Caki2 (cell line): ENCODE measurements around the gene VGLL1. TPM values are rescaled to one million over a fixed set of nuclear protein-coding genes. Genes with fewer than 3 reads are reported as not detected.
A peak's percentile ranks its signal among the peaks of the same experiment; 100 is the strongest.

ENCODE experiments used
- DNase-seq: peaks from one replicate; pipeline ENCODE4 v3.0.0-alpha.2; 2015; ENCODE audit warnings: low read depth
- in situ Hi-C: cut with HindIII; loops from 2 replicates; pipeline ENCODE4 v1.10.0; 2016; ENCODE audit warnings: low sequenced_read_pairs, low pct_unique_long_range_greater_than_20kb, mixed read lengths
- total RNA-seq: library from RNA; depleted of rRNA; stranded (reverse); fragments of >200 nt; shearing (Covaris generic); gene quantifications from 2 replicates; pipeline ENCODE4 v1.2.3, GENCODE V29; 2014; ENCODE audit warnings: low replicate concordance

Gene VGLL1
- total RNA-seq, 1 experiment from 2014 or later = not detected

DNA sequence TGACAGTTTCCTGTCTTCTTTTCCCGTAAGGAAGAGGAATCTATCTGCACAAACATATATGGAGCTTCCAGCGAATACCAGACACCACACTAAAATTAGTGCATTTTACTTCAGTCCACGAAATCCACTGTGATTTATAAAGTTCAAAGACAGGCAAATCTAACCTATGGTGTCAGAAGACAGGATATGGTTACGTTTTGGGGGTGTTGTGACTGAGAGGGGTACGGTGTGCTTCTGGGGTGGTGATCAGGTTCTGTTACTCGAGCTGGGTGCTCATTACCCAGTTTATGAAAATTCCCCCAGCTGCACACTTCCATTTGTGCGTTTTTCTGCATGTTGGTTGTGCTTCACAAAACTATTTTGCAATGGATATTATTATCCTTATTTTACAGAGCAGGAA lies 10.3 kb downstream of the VGLL1 start:
- DNase-seq = no peak
- in situ Hi-C loops = no loop called here

GRCh38 chrX:136546371-136546781 lies 14.4 kb downstream of the VGLL1 start:
- in situ Hi-C loops = no loop called here

GRCh38 chrX:136549226-136549625 lies 17.2 kb downstream of the VGLL1 start:
- in situ Hi-C loops = no loop called here
- DNase-seq = no peak

More at GRCh38 chrX:136546371-136546781, 14.4 kb downstream of the VGLL1 start:
- DNase-seq = no peak

DNA sequence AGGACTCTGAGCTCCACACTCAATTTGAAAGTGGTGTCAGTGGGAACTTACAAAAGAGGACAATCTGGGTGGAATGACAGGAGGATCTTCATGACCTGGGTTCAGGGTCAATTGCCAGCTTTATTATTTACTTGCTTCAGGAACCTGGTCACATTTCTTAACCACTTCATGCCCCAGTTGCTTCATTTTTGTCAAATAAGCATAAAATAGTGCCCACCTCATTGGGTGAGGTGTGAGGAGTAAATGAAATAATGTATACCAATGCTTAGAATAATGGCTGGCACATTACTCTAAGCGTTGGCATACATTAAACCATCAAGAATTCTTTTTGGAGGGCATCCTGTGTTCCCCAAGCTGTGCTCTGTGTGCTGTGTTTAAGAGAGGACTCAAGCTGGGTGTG lies 19.4 kb downstream of the VGLL1 start:
- in situ Hi-C loops = no loop called here

GRCh38 chrX:136555694-136556093 lies 23.7 kb downstream of the VGLL1 start:
- in situ Hi-C loops = no loop called here
- no peak for DNase-seq

More for the DNA sequence above, 19.4 kb downstream of the VGLL1 start:
- DNase-seq = no peak

GRCh38 chrX:136572030-136572429 lies 40.0 kb downstream of the VGLL1 start:
- in situ Hi-C loops = no loop called here

DNA sequence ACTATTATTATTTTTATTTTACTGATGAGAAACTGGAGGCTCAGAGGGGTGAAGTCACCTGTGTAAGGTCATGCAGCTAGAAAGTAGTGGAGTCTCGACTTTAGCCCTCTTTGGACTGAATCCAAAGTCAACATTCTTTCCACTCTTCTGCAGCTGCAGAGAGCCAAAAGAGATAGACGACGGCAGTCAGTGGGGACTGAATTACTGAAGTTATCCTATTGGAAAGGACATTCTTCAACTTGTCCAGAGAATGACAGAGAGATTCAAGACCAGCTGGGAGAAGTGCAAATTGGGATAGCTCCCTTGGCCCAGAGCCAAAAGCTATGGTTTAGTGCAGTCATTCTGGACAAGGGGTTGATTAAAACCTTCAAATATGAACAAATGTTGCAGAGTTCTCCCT lies 42.5 kb downstream of the VGLL1 start:
- peak; percentile 19 for DNase-seq
- in situ Hi-C loops = no loop called here

More at GRCh38 chrX:136572030-136572429, 40.0 kb downstream of the VGLL1 start:
- no peak for DNase-seq

GRCh38 chrX:136577552-136577951 lies 45.5 kb downstream of the VGLL1 start:
- peak; percentile 29 for DNase-seq
- in situ Hi-C loops = no loop called here

- no peak for DNase-seq
- in situ Hi-C loops = no loop called here
Measured at GRCh38 chrX:136580316-136580715, 48.3 kb downstream of the VGLL1 start.

GRCh38 chrX:136582624-136583023 lies 50.6 kb downstream of the VGLL1 start:
- in situ Hi-C loops = no loop called here
- DNase-seq = no peak

DNA sequence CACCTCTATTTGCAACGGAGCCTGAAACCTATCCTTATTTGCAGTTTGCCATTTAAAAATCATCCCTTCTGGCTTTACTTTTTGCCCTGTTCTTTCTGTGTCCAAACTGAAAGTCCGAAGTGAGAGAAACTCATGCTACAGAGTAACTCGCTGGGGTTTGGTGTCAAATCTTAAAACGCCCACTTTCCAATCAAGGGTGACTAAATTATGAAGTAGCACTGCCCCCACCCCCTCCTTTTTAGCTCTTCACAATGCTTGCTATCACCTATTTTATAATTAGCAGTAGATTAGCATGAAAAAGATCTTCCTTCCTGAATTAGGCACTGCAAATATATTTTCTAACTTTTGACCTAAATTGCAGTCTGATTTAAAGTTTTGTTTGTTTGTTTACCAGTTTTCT lies 52.5 kb downstream of the VGLL1 start:
- in situ Hi-C loops = no loop called here
- DNase-seq = no peak

- in situ Hi-C loops = no loop called here
Measured at GRCh38 chrX:136585262-136585661, 53.2 kb downstream of the VGLL1 start.

DNA sequence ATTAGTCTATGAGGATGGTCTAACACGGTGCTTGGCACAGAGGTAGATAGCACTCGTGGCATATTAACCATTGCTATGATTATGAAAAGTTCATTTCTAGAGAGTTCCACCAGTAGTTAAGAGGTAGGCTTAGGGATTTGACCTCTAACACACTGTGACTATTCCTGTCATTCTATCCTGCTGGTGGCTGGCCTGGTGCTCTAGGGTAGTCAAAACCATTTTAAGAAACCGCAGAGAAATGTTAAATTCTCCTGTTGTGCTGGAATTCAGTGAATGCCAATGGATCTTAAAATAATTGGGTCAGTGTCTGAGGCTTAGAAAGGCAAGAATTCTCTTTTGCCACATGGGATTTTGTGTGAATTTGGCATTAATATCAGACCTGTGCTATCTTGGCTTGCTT lies 53.9 kb downstream of the VGLL1 start:
- in situ Hi-C loops = no loop called here
- DNase-seq = no peak

More at GRCh38 chrX:136585262-136585661, 53.2 kb downstream of the VGLL1 start:
- DNase-seq = no peak

DNA sequence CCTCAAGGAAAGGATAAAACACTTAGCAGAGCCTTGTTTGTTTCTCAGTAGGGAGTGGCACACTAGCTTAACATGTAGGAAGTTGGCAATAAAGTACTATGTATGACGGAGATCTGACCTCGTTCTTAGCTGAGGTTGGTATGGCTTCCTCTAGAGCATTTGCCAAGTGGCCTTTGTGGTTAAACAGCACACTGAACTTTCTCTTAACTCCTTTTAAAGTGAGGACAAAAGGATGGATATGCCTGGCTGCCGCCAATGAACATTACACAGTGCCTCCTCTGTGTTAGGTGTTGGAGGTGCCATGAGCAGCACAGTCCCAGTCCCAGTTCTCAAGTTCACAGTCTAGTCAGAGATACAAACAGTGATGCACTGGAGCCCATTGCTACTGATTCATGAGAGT lies 54.4 kb downstream of the VGLL1 start:
- in situ Hi-C loops = no loop called here
- DNase-seq = no peak

- in situ Hi-C loops = no loop called here
- no peak for DNase-seq
Measured at GRCh38 chrX:136587532-136587931, 55.5 kb downstream of the VGLL1 start.

DNA sequence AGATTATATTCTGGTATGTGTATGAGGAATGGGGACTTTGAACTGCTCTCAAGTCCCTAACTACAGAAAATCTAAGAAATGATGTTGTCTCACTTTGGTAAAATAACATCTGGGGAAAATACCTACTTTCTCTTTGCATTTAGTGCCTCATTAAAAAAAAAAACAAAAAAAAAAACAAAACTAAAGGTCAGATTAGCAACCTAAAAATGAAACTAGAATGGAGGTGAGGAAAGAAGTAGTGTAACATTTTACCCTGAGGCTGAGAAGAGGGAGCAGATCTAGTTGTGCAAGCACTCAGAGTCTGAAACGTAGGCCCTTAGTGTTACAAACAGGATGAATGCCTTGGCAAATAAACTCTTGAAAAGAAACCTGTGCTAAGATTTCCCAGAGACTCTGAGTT lies 56.0 kb downstream of the VGLL1 start:
- in situ Hi-C loops = no loop called here
- no peak for DNase-seq

DNA sequence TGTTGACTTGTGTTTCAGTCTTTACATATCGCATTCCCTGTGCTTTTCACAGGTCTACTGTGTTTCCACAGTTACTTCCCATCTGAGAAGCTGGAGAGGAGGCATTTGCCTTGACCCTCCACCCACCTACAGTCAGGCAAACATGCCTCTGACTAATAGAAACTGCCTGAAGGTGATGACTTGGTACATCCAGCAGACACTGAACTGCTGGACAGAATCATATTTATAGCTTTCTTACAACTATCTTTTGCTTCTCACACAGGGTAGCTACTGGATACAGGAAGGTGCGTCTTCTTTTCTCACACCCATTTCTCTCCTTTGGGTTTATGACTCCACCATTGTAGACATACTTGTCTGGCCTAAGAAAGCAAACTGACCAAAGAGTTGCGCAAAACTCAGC lies 58.0 kb downstream of the VGLL1 start:
- in situ Hi-C loops = no loop called here
- peak; percentile 0 for DNase-seq

DNA sequence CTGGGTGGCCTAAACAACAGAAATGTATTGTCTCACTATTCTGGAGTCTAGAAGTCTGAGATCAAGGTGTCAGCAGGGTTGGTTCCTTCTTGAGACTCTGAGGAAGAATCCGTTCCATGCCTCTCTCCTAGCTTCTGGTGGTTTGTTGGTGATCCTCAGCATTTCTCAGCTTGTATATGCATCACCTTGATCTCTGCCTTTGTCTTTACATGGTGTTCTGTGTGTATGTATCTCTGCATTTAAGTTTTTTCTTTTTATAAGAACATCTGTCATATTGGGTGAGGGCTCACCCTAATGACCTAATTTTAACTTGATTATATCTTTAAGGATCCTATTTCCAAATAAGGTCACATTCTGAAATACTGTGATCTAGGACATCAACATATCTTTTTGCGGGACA lies 65.3 kb downstream of the VGLL1 start:
- in situ Hi-C loops = no loop called here
- no peak for DNase-seq

DNA sequence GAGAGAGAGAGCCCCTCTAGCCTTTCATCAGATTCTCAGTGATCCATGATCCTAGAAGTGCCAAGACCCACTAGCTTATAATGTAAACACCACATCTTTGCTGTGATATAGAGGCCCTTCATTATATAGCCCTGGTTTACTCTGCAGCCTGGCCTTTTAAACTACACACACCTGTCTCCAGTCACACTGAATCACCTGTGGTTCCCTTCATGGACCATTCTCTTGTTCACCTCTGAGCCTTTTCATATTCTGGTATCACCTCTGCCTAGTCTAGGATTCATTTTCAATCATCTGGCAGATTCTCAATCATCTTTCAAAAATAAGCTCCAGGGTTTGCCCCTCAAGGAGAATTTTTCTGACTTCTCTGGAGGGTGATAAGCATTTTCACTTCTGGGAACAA lies 65.9 kb downstream of the VGLL1 start:
- no peak for DNase-seq
- in situ Hi-C loops = no loop called here

GRCh38 chrX:136598631-136599030 lies 66.6 kb downstream of the VGLL1 start:
- no peak for DNase-seq
- in situ Hi-C loops = no loop called here

- in situ Hi-C loops = no loop called here
- no peak for DNase-seq
Measured at GRCh38 chrX:136600059-136600458, 68.0 kb downstream of the VGLL1 start.
